NCI-H187 (cell line): ENCODE data around the gene GIMD1.

Experiments used
- DNase-seq, 2 experiments: peaks; one replicate each; lab custom pipeline; 2025; lab: John Stamatoyannopoulos, UW

Gene GIMD1

GRCh38 chr4:106314960-106315359 lies 53.6 kb downstream of the GIMD1 start:
- DNase-seq, result no peak

DNA sequence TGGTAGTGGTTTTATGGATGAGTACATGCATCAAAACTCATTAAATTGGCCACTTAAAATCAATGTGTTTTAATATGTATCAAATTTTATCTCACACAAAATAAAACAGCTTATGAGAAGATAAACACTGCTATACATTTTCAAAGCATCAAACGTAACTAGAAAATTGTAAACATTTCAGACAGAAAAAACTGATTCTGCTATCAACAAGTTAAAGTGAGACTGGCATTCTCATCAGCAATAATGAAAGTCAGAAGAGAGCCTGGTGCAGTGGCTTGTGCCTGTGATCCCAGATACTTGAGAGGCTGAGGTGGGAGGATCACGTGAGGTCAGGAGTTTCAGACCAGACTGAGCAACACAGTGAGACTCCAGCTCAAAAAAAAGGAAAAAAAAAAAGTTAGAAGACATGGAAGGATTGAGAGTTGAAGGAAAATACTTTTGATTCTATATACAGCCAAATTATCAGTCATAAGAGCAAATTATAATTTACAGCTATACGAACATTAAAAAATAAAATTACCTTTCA lies 55.5 kb downstream of the GIMD1 start:
- DNase-seq, result no peak

- DNase-seq, result no peak
These were observed 56.2 kb downstream of the GIMD1 start for GRCh38 chr4:106312377-106312776.
